Stimulated activated naive CD4-positive, alpha-beta T cell treated with Interleukin-2 at 50 U/mL for 16 hours (primary cell): ENCODE data around the gene ARHGAP21.
"Not testable (repeated sequence)": the region's sequence is repeated elsewhere in the genome, so short reads cannot be mapped to it uniquely, and the experiment has no call there.

Experiments
- DNase-seq: peaks from one replicate; lab custom pipeline; 2025; lab: John Stamatoyannopoulos, UW

Gene ARHGAP21

GRCh38 chr10:24625778-24626177 lies 97.9 kb downstream of the ARHGAP21 start:
- DNase-seq = no peak

DNA sequence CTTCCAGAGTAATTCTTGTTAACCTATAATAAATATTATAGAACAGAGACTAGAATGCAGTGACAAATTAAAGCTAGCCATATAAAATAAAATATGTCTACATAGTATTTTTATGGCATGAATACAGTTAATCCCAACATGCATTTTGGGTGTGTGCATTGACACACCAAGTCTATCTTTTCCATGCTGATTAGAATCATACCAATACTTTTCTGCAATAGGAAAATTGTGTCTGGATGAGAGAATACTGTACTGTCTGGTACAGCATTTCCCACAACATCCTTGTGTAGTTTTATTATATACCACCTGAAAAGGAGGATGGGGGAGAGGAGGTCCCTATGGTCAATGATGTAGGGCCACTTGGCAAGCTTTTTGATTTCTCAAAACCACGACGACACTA lies 100.3 kb downstream of the ARHGAP21 start:
- no peak for DNase-seq

- no peak for DNase-seq
Measured at GRCh38 chr10:24622781-24623301, 100.8 kb downstream of the ARHGAP21 start.

GRCh38 chr10:24621035-24621795 lies 102.5 kb downstream of the ARHGAP21 start:
- DNase-seq = not testable (repeated sequence)

DNA sequence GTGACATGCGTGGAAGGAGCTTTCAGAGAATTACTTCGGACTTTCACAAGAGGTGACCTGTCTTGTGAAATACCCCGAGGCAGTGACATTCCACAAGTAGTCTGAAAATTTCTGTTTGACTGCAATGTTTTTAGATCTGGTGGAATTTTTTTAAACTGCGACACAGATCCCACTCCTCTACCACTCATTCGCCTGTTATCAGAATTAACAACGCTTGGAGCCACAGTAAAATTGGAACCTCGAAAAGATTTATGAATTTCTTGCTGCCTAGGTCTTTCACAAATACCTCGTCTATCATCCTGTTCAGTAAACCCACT lies 103.7 kb downstream of the ARHGAP21 start:
- not testable (repeated sequence) for DNase-seq

- DNase-seq = not testable (repeated sequence)
Measured at GRCh38 chr10:24619291-24619993, 104.2 kb downstream of the ARHGAP21 start.

GRCh38 chr10:24618401-24618800 lies 105.3 kb downstream of the ARHGAP21 start:
- no peak for DNase-seq

DNA sequence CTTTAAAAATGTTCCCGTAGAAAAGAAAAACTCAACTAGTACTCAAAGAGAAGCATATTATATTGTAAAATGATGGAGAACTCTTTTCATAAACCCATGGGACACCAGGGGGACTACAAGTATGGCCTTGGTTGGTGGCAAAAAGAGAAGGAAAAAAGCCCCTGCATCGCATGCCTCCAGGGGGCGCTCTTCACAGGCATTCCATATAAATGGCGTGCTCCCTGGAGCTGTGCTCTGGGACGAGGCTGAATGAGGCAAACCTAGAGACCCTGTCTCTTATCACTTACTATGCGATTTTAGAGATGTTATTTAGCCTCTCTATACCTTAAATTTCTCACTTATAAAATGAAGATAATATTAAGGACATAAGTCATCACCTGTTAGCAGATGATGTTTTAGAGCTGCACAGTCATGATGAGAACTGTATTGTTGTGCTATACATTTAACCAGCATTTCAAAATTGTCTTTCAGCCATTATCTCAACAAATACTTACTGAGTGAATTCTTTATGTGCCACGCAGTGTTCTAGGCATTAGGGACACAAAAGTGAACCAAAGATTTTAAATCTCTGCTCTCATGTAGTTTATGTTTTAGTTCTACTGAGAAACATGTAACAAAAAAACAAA lies 105.8 kb downstream of the ARHGAP21 start:
- DNase-seq = no peak

DNA sequence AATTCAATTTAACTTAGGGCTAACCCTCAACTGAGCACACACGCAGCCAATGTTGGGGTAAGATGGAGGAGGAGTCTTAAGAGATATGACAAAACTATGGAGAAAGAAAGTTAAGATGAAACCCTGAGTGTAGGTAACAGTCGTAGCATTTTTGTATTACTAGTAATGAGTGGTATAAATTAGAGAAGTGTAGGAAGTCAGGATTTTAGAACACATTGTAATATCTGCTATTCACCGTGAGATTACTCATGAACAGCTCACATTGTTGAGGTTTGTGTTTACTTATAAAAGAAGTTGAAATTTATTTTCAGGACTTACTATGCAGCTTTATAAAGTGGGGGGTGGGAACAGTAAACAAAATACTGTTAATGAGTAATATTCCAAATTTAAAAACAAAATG lies 107.2 kb downstream of the ARHGAP21 start:
- no peak for DNase-seq

DNA sequence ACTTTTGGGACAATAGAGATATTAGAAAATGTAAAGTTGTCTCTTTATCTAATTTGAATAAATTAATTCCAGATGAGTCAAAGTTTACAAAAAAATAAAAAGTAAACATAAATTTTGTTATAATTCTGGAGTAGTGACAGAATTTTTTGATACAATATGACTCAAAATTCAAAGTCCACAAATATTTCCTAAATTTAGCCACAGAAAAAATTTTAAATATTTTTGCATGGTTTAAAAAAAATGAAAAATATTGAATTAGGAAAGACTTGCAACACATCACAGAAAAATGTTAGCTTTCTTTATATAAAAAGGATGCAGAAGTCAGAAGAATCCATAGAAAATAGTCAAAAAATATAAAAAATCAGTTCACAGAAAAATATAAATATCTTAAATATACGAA lies 117.7 kb downstream of the ARHGAP21 start:
- DNase-seq = no peak

DNA sequence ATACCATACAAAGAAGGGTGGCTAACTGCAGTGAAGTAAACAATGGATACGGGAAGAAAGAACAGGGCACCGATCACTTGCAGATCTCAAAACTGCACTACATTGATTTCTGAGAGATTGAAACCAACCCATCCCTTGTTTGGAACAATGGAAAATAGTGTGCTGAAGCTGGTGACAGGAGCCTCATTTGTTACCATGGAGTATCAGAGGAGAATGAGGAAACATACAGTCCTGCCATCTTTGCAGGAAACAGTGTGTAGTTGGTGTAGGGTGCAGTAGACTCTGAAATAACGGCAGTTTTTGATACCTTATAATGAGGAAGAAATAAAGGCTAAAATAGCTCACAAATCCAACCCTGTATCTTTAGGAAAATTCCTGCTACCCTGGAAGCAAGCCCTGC lies 118.5 kb downstream of the ARHGAP21 start:
- no peak for DNase-seq

DNA sequence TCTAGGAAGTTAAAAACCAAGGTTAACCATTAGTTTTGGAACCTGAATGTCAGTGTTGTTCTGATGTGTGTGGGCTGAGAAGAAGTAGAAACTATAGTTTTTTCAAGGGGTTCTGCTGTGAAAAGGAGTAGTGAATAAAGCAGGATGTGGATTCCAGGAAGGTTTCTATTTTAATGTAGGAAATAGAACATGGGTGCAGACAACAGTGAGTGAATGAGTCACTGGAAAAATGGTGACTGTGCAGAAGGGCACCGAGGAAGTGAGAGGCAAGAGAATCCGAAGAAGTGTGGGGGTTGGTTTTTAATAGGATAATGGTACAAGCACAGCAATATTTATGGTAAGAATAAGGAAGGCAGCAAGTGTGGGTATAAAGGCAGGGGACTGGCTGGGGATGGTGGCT lies 120.4 kb downstream of the ARHGAP21 start:
- DNase-seq = no peak

- DNase-seq = no peak
Measured at GRCh38 chr10:24597961-24598360, 125.7 kb downstream of the ARHGAP21 start.

GRCh38 chr10:24597426-24597825 lies 126.3 kb downstream of the ARHGAP21 start:
- DNase-seq = no peak

- no peak for DNase-seq
Measured at GRCh38 chr10:24596217-24596930, 127.3 kb downstream of the ARHGAP21 start.

DNA sequence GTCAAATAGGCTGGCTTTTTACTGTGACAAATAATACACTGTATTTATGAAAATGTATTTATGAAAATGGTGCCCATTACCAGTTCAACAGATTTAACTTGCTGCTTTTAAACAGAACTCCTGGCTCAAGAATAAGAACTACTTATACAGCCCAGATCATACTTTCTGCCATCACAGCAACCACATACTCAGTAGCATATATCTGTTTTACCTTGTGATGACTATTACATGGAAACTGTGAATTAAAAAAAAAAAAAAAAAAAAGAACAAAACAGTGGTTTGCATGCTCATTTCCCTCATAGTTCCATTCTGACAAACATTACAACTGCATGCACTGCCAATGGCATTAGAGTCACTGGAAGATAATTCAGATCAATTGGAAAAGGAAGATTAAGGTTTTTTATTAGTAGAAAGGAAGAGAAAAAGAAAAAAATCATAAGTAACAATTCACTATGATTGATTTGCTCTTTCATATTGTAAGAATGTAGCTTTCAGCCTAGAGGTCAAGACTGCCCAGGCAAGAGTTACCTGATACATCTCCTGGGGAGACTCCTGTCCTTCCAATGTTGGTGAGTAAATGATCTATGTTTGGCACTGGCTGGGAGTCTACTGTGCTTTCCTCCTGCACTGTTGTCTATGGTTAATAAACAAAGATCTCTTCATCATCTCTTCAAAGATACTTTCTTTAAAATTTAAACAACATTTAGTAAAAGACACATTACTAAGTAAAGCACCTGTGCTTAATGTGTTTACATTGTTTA lies 132.8 kb downstream of the ARHGAP21 start:
- no peak for DNase-seq

DNA sequence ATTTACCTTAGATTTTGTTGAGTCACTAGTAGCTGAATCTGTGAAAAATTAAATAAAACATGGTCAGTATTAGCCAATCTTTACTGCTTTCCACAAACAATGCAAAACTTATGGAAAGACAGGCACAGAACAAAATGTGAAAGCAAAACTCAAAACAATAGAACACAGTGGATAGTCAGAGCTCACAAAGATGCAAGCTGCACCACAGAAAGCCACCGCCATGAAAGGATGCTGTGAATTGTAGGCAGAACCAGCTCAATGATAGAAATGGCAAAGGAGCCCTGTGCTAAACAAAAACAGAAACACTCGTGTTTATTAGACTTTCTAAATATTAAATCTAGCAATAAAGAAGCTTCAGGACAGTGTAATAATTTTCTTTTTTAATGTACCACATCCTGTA lies 134.4 kb downstream of the ARHGAP21 start:
- no peak for DNase-seq

- no peak for DNase-seq
Measured at GRCh38 chr10:24579906-24580305, 143.8 kb downstream of the ARHGAP21 start.

DNA sequence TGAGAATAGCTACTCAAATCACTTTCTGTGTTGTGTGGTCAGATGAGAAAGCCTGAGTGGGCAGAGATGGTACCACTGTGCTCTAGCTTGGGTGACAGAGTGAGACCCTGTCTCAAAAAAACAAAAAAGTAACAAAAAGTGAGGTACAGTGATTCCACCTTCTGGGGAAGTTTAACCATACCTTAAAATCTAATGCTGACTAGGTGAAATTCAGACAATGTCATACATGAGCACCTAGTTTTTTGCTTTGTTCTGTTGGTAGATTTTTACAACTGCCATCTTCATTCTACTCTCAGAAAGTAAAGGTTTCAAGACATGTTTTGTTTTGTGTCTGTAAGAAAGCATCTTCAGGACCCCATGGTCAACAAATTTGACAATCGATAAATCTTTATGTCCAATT lies 144.2 kb downstream of the ARHGAP21 start:
- no peak for DNase-seq

DNA sequence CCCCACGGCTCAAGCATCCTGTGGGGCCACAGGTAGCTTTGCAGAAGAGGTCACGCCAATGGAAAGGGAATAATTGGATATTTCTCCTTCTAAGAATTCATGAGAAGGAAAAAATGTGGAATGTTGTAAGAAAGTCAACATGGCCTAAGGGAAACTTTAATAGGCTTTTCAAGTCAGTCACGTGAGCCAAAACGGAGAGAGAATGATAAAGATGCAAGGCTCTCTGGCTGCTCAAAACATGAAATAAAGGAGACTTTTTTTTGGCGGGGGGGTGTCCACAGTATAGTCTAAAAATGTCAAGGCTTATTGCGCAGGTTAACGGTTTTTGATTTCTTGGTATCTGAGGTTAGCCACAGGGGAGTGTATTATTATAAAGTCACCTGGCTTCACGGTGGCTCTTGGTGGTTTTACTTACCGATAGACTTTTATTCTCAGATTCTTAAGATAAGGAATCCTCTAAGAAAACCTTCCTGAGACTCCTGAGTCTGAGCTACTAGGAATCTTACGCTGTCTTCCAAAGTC lies 148.1 kb downstream of the ARHGAP21 start:
- no peak for DNase-seq

- no peak for DNase-seq
Measured at GRCh38 chr10:24574578-24575155, 149.0 kb downstream of the ARHGAP21 start.
